AG04450 (cell line): ENCODE measurements around the gene TEX48. TPM values are rescaled to one million over a fixed set of nuclear protein-coding genes. Genes with fewer than 3 reads are reported as not detected.

ENCODE experiments used
- CTCF ChIA-PET: fragments of 300-600, 350-600 bp; formaldehyde crosslinking; extraction: SDS; loops from one replicate; lab custom pipeline; 2022; ENCODE audit warnings: antibody characterized with exemption, inconsistent platforms; lab: Charles Lee
- POLR2A ChIA-PET: fragments of 350-600 bp; formaldehyde crosslinking; extraction: SDS; loops from one replicate; lab custom pipeline; 2021; ENCODE audit warnings: antibody characterized with exemption, inconsistent platforms; lab: Yijun Ruan, JAX
- DNase-seq: peaks from one replicate; pipeline ENCODE4 v3.0.0-alpha.2; 2011; ENCODE audit warnings: low read depth, low spot score
- H3K27ac ChIP-seq: one replicate; pipeline ENCODE4 v1.5.1; 2012; ENCODE audit warnings: low read depth, low read length, control low read depth
- H3K27me3 ChIP-seq: one replicate; pipeline ENCODE4 v1.6.0; 2012; ENCODE audit warnings: low read length; ENCODE audit not compliant: control insufficient read depth, insufficient read depth
- H3K4me3 ChIP-seq: 2 replicates; pipeline ENCODE4 v1.5.1; 2011; ENCODE audit warnings: mild to moderate bottlenecking, low read depth, low read length, control low read depth
- H3K9me3 ChIP-seq: 2 replicates; pipeline ENCODE4 v1.5.1; 2012; ENCODE audit warnings: low read length; ENCODE audit not compliant: control insufficient read depth, insufficient read depth
- polyA plus RNA-seq: library from polyadenylated mRNA; depleted of rRNA; stranded (reverse); fragments of >200 nt; gene quantifications from 2 replicates; pipeline ENCODE4 v1.2.3, GENCODE V29; 2011
- TF ChIP-seq, protein P1 (sequence below): IDR thresholded peaks from 2 replicates; pipeline ENCODE4 v1.5.1; 2011; ENCODE audit warnings: low read depth, low read length, control low read depth, inconsistent platforms

TEX48 gene
- polyA plus RNA-seq, 1 experiment: not detected

DNA sequence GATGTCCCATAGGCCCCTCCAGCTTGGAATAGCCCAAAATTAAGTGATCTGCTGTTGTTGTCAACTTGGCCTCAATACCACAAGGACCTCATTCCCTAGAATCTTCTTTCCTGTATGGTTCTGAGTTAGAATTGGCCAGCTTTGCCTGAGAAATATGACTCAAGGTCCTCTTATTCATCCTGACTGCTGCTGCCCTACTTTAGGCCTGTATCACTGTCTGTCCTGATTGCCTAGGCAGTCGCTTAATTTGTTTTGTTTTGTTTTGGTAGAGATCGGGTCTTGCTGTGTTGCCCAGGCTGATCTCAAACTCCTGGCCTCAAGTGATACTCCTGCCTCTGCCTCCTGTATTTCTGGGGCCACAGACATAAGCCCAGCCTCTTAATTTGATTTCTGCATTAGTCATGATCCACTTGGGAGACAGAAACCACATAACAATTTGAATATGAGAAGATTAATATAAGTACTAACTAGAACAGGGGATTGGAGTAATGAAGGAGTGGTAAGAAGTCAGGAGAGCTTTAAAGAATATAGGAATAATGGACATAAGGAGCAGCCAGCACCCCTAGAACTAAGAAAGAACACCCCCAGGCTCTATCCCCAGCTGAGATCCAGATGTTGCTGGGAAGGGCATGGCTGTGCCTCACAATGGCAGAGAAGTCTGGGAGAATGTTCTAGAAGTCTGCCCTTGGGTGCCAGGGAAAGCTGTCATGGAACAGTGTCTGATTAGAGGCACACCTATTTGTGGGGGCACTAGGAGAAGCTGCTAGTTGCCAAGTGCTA is 29.0 kb downstream of the TEX48 start:
- DNase-seq: no peak
- POLR2A ChIA-PET: interaction anchor here (0.6 to 1.5 kb wide), 3 partner anchors 66 to 522 kb away, joined by 3 to 10 read pairs (median 4); partner anchors contain the start of gene ATP6V1G1

DNA sequence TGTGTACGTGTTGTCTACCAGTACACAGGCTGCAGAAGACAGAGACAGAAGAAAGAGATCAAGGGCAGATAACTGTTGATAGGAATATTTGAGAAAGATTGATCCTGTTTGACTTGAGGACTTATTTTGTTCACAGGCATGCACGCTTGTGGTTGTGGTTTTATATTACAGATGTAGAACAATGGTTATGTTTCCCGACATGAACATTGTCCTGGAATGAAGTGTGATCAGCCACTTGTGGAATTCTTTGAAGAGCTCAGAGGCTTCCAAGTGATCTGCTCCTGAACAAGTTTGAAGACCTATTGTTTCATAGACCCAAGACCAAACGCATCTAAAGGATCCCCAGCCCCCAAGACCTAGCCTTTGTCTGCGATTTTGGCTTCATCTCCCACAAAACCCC is 38.1 kb downstream of the TEX48 start:
- ChIA-PET CTCF (interaction anchor here (1.6 to 2.9 kb wide), 3 partner anchors 10 to 238 kb away, joined by 4 to 16 read pairs (median 7); no protein-coding TSS in a partner anchor), POLR2A (no interaction called here)
- H3K27ac ChIP-seq: no peak overlapping the region
- DNase-seq: no peak
- no peaks in the 10 kb centered on the region for H3K9me3 ChIP-seq
- TF ChIP-seq, protein P1, sequence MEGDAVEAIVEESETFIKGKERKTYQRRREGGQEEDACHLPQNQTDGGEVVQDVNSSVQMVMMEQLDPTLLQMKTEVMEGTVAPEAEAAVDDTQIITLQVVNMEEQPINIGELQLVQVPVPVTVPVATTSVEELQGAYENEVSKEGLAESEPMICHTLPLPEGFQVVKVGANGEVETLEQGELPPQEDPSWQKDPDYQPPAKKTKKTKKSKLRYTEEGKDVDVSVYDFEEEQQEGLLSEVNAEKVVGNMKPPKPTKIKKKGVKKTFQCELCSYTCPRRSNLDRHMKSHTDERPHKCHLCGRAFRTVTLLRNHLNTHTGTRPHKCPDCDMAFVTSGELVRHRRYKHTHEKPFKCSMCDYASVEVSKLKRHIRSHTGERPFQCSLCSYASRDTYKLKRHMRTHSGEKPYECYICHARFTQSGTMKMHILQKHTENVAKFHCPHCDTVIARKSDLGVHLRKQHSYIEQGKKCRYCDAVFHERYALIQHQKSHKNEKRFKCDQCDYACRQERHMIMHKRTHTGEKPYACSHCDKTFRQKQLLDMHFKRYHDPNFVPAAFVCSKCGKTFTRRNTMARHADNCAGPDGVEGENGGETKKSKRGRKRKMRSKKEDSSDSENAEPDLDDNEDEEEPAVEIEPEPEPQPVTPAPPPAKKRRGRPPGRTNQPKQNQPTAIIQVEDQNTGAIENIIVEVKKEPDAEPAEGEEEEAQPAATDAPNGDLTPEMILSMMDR: no peak
- no peak overlapping the region for H3K4me3 ChIP-seq
- no peaks in the 10 kb centered on the region for H3K27me3 ChIP-seq

More for the DNA sequence above, 29.0 kb downstream of the TEX48 start:
- peaks cover 2% of the 10 kb centered on the region for H3K27me3 ChIP-seq
- H3K9me3 ChIP-seq: no peaks in the 10 kb centered on the region
- TF ChIP-seq, protein P1: no peak
- CTCF ChIA-PET: interaction anchor here (0.6 to 8.4 kb wide), 69 partner anchors 8 to 362 kb away, joined by 3 to 177 read pairs (median 5); no protein-coding TSS in a partner anchor
- no peak overlapping the region for H3K27ac ChIP-seq
- H3K4me3 ChIP-seq: no peak overlapping the region

DNA sequence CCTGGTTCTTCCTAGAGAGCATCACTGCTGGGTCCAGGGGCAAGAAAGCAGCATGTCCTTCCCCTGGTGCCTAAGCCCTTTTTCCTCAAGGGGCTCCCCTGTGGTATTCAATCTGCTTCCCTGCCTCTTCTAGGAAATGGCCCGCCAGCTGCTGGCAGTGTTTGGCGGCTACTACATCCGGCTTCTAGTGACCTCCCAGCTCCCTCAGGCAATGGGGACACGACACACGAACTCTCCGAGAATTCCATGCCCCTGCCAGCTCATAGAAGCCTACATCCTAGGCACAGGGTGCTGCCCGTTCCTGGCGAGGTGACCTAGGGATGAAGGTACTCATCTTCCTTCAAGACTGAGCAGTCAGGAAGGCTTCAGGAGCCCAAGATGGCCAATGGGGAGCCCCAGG is 39.0 kb downstream of the TEX48 start:
- TF ChIP-seq, protein P1: no peak
- Histone ChIP-seq H3K27me3 (no peaks in the 10 kb centered on the region), H3K4me3 (no peak overlapping the region), H3K27ac (no peak overlapping the region), H3K9me3 (no peaks in the 10 kb centered on the region)
- ChIA-PET CTCF (interaction anchor here (2.9 kb wide), 1 partner anchor 10 kb away, joined by 16 read pairs; no protein-coding TSS in a partner anchor), POLR2A (no interaction called here)
- DNase-seq: no peak

DNA sequence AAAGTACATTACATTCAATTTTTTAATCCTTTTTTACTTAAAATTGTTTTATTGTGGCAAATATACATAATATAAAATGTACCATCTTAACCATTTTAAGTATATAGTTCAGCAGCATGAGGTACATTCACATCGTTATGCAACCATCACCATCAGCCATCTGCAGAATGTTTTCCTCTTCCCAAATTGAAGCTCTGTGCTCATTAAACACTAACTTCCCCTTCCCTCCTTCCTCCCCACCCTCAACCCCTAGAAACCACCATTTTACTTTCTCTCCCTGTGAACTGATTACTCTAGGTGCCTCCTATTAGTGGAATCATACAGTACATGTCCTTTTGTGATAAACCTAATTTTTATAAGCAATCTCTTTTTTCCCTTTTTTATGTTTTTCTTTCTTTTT is 40.0 kb downstream of the TEX48 start:
- Histone ChIP-seq H3K4me3 (no peak overlapping the region), H3K27me3 (no peaks in the 10 kb centered on the region), H3K9me3 (no peaks in the 10 kb centered on the region), H3K27ac (no peak overlapping the region)
- DNase-seq: no peak
- TF ChIP-seq, protein P1: no peak
- ChIA-PET POLR2A (no interaction called here), CTCF (interaction anchor here (0.9 to 2.9 kb wide), 2 partner anchors 11 to 369 kb away, joined by 3 to 16 read pairs; no protein-coding TSS in a partner anchor)

DNA sequence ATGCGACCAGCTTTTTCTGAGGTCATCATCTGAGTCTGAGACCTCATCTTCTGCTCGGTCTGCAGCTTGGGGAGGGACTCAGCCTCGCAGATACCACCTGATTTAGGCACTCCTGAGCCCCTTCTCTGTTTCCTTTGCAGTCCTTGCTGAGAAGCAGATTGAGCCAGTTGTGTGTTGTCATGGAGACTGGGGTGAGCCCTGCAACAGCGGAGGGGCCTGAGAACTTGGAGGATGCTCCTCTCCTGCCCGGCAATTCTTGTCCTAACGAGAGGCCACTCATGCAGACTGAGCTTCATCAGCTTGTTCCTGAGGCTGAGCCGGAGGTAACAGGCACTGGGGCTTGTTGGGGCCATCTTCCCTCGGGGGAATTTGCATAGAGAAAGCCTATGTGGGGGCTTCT is 43.6 kb downstream of the TEX48 start:
- ChIA-PET POLR2A (no interaction called here), CTCF (interaction anchor here (0.9 to 2.1 kb wide), 3 partner anchors 15 to 203 kb away, joined by 3 to 10 read pairs (median 6); no protein-coding TSS in a partner anchor)
- DNase-seq: no peak
- Histone ChIP-seq H3K27ac (no peak overlapping the region), H3K27me3 (no peaks in the 10 kb centered on the region), H3K9me3 (no peaks in the 10 kb centered on the region), H3K4me3 (no peak overlapping the region)
- TF ChIP-seq, protein P1: no peak
